GM06990 (cell line): ENCODE measurements around the gene LY9.

Experiments
- DNase-seq: peaks from one replicate; pipeline ENCODE4 v3.0.0-alpha.2; 2011; ENCODE audit not compliant: insufficient read length; ENCODE audit errors: extremely low read depth
- H3K27me3 ChIP-seq: replicated peaks from 2 replicates; pipeline ENCODE4 v1.6.0; 2011; ENCODE audit warnings: low read length; ENCODE audit not compliant: control insufficient read depth, insufficient read depth
- H3K36me3 ChIP-seq: 2 replicates; pipeline ENCODE4 v1.5.1; 2011; ENCODE audit warnings: low read length; ENCODE audit not compliant: control insufficient read depth, insufficient read depth
- H3K4me3 ChIP-seq: replicated peaks from 2 replicates; pipeline ENCODE4 v1.5.1; 2011; ENCODE audit warnings: low read depth, mild to moderate bottlenecking, control low read depth, low read length
- CTCF ChIP-seq: IDR thresholded peaks from 2 replicates; pipeline ENCODE4 v1.5.1; 2011; ENCODE audit warnings: low read length, control low read depth, mild to moderate bottlenecking, inconsistent platforms; ENCODE audit not compliant: insufficient read depth, poor library complexity, severe bottlenecking

The LY9 gene

GRCh38 chr1:160800645-160801408 is 4.9 kb downstream of the LY9 start:
- Histone ChIP-seq H3K36me3 (peaks cover 6% of the 10 kb centered on the region), H3K4me3 (peak overlapping the region; percentile 28), H3K27me3 (no peaks in the 10 kb centered on the region)
- no peak for TF ChIP-seq CTCF
- DNase-seq, result no peak

- no peak for TF ChIP-seq CTCF
- Histone ChIP-seq H3K27me3 (no peaks in the 10 kb centered on the region), H3K36me3 (peaks cover 6% of the 10 kb centered on the region), H3K4me3 (no peak overlapping the region)
- no peak for DNase-seq
Observed at GRCh38 chr1:160801836-160802580, 6.0 kb downstream of the LY9 start.

- H3K36me3 ChIP-seq, result peaks cover 8% of the 10 kb centered on the region
- no peak for DNase-seq
- TF ChIP-seq CTCF, result no peak
- H3K4me3 ChIP-seq, result no peak overlapping the region
- H3K27me3 ChIP-seq, result no peaks in the 10 kb centered on the region
Observed at GRCh38 chr1:160806109-160806665, 10.2 kb downstream of the LY9 start.

- Histone ChIP-seq H3K36me3 (peaks cover 6% of the 10 kb centered on the region), H3K4me3 (no peak overlapping the region), H3K27me3 (no peaks in the 10 kb centered on the region)
- no peak for DNase-seq
- no peak for TF ChIP-seq CTCF
Observed at GRCh38 chr1:160806784-160807183, 10.8 kb downstream of the LY9 start.

- TF ChIP-seq CTCF, result no peak
- Histone ChIP-seq H3K36me3 (peaks cover 2% of the 10 kb centered on the region), H3K27me3 (no peaks in the 10 kb centered on the region), H3K4me3 (no peak overlapping the region)
- no peak for DNase-seq
Observed at GRCh38 chr1:160807247-160807646, 11.3 kb downstream of the LY9 start.
